IMR-90 (cell line): ENCODE data around the gene CRB1. TPM values are rescaled to one million over a fixed set of nuclear protein-coding genes. Genes with fewer than 3 reads are reported as not detected.

ENCODE experiments used
- ATAC-seq: fragments of 200-7000 bp; cut with Tn5 transposase; 2 replicates; pipeline ENCODE4 v1.9.1; 2020; ENCODE audit warnings: low read depth, mild to moderate bottlenecking, moderate library complexity
- BruUV-seq: library from RNA; stranded (reverse); fragments of 400-500 nt; replicated peaks from 2 replicates; lab custom pipeline; 2021; lab: Mats Ljungman, UMichigan
- CTCF ChIA-PET: fragments of 300-600 bp; formaldehyde crosslinking; extraction: SDS; loops from one replicate; lab custom pipeline; 2021; ENCODE audit warnings: antibody characterized with exemption; lab: Yijun Ruan, JAX
- POLR2A ChIA-PET: fragments of 300-600 bp; sonication (Branson Sonifier 250); formaldehyde crosslinking; loops from one replicate; lab custom pipeline; 2022; ENCODE audit warnings: antibody characterized with exemption; ENCODE audit not compliant: unreplicated experiment; lab: Charles Lee
- DNase-seq: peaks from one replicate; pipeline ENCODE4 v3.0.0; 2013
- H2AFZ ChIP-seq: replicated peaks from 2 replicates; pipeline ENCODE3; 2013; ENCODE audit warnings: low read length, mild to moderate bottlenecking; ENCODE audit not compliant: poor library complexity
- H2AK5ac ChIP-seq: 2 replicates; pipeline ENCODE4 v1.6.1; 2013; ENCODE audit warnings: low read depth, low read length, inconsistent platforms
- H2AK9ac ChIP-seq: replicated peaks from 2 replicates; pipeline ENCODE3; 2013; ENCODE audit warnings: mild to moderate bottlenecking, low read depth, low read length, moderate library complexity; ENCODE audit not compliant: poor library complexity
- H2BK120ac ChIP-seq: 2 replicates; pipeline ENCODE4 v1.6.1; 2013; ENCODE audit warnings: low read depth, low read length, inconsistent platforms
- H2BK15ac ChIP-seq: 3 replicates; pipeline ENCODE4 v1.6.1; 2013; ENCODE audit warnings: low read depth, low read length, inconsistent platforms
- H2BK20ac ChIP-seq: 2 replicates; pipeline ENCODE4 v1.6.1; 2013; ENCODE audit warnings: low read depth, mild to moderate bottlenecking, inconsistent platforms, low read length, moderate library complexity
- H2BK5ac ChIP-seq: 2 replicates; pipeline ENCODE4 v1.6.1; 2013; ENCODE audit warnings: mild to moderate bottlenecking, low read depth, low read length, inconsistent platforms; ENCODE audit not compliant: poor library complexity, severe bottlenecking
- H3K14ac ChIP-seq: replicated peaks from 2 replicates; pipeline ENCODE4 v1.6.1; 2013; ENCODE audit warnings: low read depth, low read length, inconsistent platforms
- H3K18ac ChIP-seq: 2 replicates; pipeline ENCODE4 v1.6.1; 2013; ENCODE audit warnings: low read depth, low read length, control low read depth
- H3K23ac ChIP-seq: 2 replicates; pipeline ENCODE4 v1.6.1; 2013; ENCODE audit warnings: low read depth, low read length, inconsistent platforms
- H3K27ac ChIP-seq: 2 replicates; pipeline ENCODE4 v1.5.1; 2013; ENCODE audit warnings: mild to moderate bottlenecking, control low read depth, low read length; ENCODE audit not compliant: insufficient read depth
- H3K27me3 ChIP-seq: 2 replicates; pipeline ENCODE4 v1.6.1; 2013; ENCODE audit warnings: low read length; ENCODE audit not compliant: control insufficient read depth, insufficient read depth
- H3K36me3 ChIP-seq: 2 replicates; pipeline ENCODE4 v1.6.1; 2013; ENCODE audit warnings: low read length, mixed read lengths; ENCODE audit not compliant: control insufficient read depth, insufficient read depth
- H3K4ac ChIP-seq: 2 replicates; pipeline ENCODE4 v1.6.1; 2013; ENCODE audit warnings: low read depth, low read length, inconsistent platforms
- H3K4me1 ChIP-seq: 2 replicates; pipeline ENCODE4 v1.6.1; 2013; ENCODE audit warnings: low read length, mixed read lengths; ENCODE audit not compliant: control insufficient read depth, insufficient read depth
- H3K4me2 ChIP-seq: 2 replicates; pipeline ENCODE4 v1.6.1; 2013; ENCODE audit warnings: low read depth, mild to moderate bottlenecking, control low read depth, low read length, moderate library complexity
- H3K4me3 ChIP-seq: 2 replicates; pipeline ENCODE4 v1.5.1; 2013; ENCODE audit warnings: low read depth, mild to moderate bottlenecking, control low read depth, low read length, moderate library complexity; ENCODE audit not compliant: insufficient read depth
- H3K56ac ChIP-seq: 2 replicates; pipeline ENCODE4 v1.6.1; 2013; ENCODE audit warnings: low read length, inconsistent platforms; ENCODE audit not compliant: insufficient read depth; ENCODE audit errors: extremely low read depth
- H3K79me1 ChIP-seq, 2 experiments: 2 replicates each; pipeline ENCODE4 v1.6.1; 2013; ENCODE audit warnings: low read length in 2 of 2, inconsistent platforms in 1 of 2, low read depth in 1 of 2
- H3K9ac ChIP-seq: 2 replicates; pipeline ENCODE4 v1.6.1; 2013; ENCODE audit warnings: low read depth, low read length, control low read depth
- H3K9me1 ChIP-seq: 2 replicates; pipeline ENCODE4 v1.6.1; 2013; ENCODE audit warnings: low read length, inconsistent platforms; ENCODE audit not compliant: insufficient read depth
- H3K9me3 ChIP-seq: 2 replicates; pipeline ENCODE4 v1.6.1; 2013; ENCODE audit warnings: low read length; ENCODE audit not compliant: control insufficient read depth, insufficient read depth
- H4K20me1 ChIP-seq: 2 replicates; pipeline ENCODE4 v1.6.1; 2013; ENCODE audit warnings: low read length, inconsistent platforms; ENCODE audit not compliant: insufficient read depth
- H4K5ac ChIP-seq: 2 replicates; pipeline ENCODE4 v1.6.1; 2013; ENCODE audit warnings: mild to moderate bottlenecking, low read depth, low read length, control low read depth
- H4K8ac ChIP-seq, 2 experiments: 2 replicates each; pipeline ENCODE4 v1.6.1; 2013; ENCODE audit warnings: low read depth in 2 of 2, low read length in 2 of 2, control low read depth in 1 of 2, inconsistent platforms in 1 of 2
- H4K91ac ChIP-seq: 2 replicates; pipeline ENCODE4 v1.6.1; 2013; ENCODE audit warnings: low read depth, low read length, inconsistent platforms; ENCODE audit not compliant: insufficient read depth
- BHLHE40 ChIP-seq: fragments of 150-350 bp; IDR thresholded peaks from 2 replicates; pipeline ENCODE4 v1.6.1; 2016; ENCODE audit warnings: mild to moderate bottlenecking, low read depth, low read length
- CEBPB ChIP-seq: IDR thresholded peaks from 2 replicates; pipeline ENCODE4 v1.6.1; 2012; ENCODE audit warnings: low read depth, low read length, improper control_type of control experiment
- CHD1 ChIP-seq: IDR thresholded peaks from 2 replicates; pipeline ENCODE4 v1.6.1; 2012; ENCODE audit warnings: low read depth, low read length, improper control_type of control experiment
- CTCF ChIP-seq: conservative IDR thresholded peaks from 2 replicates; pipeline ENCODE4 v1.5.1; 2012; ENCODE audit warnings: mild to moderate bottlenecking, low read depth, low read length, improper control_type of control experiment
- ELK1 ChIP-seq: fragments of 150-350 bp; IDR thresholded peaks from 2 replicates; pipeline ENCODE4 v1.6.1; 2016; ENCODE audit warnings: low read depth, mild to moderate bottlenecking, low read length, moderate library complexity, borderline replicate concordance
- FOS ChIP-seq: fragments of 150-350 bp; IDR thresholded peaks from 2 replicates; pipeline ENCODE4 v1.6.1; 2016; ENCODE audit warnings: low read depth, low read length
- MAFK ChIP-seq: IDR thresholded peaks from 2 replicates; pipeline ENCODE4 v1.6.1; 2012; ENCODE audit warnings: low read depth, low read length, improper control_type of control experiment
- MAZ ChIP-seq: IDR thresholded peaks from 2 replicates; pipeline ENCODE4 v1.6.1; 2012; ENCODE audit warnings: low read depth, mild to moderate bottlenecking, low read length, improper control_type of control experiment, moderate library complexity, borderline replicate concordance
- MXI1 ChIP-seq: IDR thresholded peaks from 2 replicates; pipeline ENCODE4 v1.6.1; 2012; ENCODE audit warnings: low read depth, mild to moderate bottlenecking, low read length, moderate library complexity, borderline replicate concordance
- NFE2L2 ChIP-seq: fragments of 150-350 bp; IDR thresholded peaks from 2 replicates; pipeline ENCODE4 v1.6.1; 2016; ENCODE audit warnings: low read depth, mild to moderate bottlenecking, low read length
- POLR2A ChIP-seq: IDR thresholded peaks from 2 replicates; pipeline ENCODE4 v1.6.1; 2012; ENCODE audit warnings: mild to moderate bottlenecking, low read depth, low read length
- RAD21 ChIP-seq: IDR thresholded peaks from 2 replicates; pipeline ENCODE4 v1.6.1; 2012; ENCODE audit warnings: low read length, improper control_type of control experiment
- RCOR1 ChIP-seq: IDR thresholded peaks from 2 replicates; pipeline ENCODE4 v1.6.1; 2012; ENCODE audit warnings: mild to moderate bottlenecking, low read length, improper control_type of control experiment; ENCODE audit not compliant: insufficient replicate concordance
- RFX5 ChIP-seq: IDR thresholded peaks from 2 replicates; pipeline ENCODE4 v1.8.0; 2012; ENCODE audit warnings: low read depth, mild to moderate bottlenecking, low read length, moderate library complexity
- SMC3 ChIP-seq: fragments of 150-350 bp; IDR thresholded peaks from 2 replicates; pipeline ENCODE4 v1.6.1; 2016; ENCODE audit warnings: low read depth, mild to moderate bottlenecking, antibody characterized with exemption, low read length, moderate library complexity
- USF2 ChIP-seq: fragments of 150-350 bp; IDR thresholded peaks from 2 replicates; pipeline ENCODE4 v1.6.1; 2017; ENCODE audit warnings: mild to moderate bottlenecking, antibody characterized with exemption, low read length, low read depth
- WGBS, 2 experiments: methylation state at CpG; one replicate each; pipeline versions ENCODE4 v1.1.5 to v1.1.7; 2013; ENCODE audit warnings: missing lambda C conversion rate in 2 of 2; ENCODE audit not compliant: insufficient read length in 1 of 2; ENCODE audit errors: extremely low coverage in 2 of 2; 5-methylcytosine and 5-hydroxymethylcytosine counted together
- dilution Hi-C: fragments of 300-500 bp; cut with HindIII; formaldehyde crosslinking; loops from one replicate; pipeline ENCODE4 v1.14.3; 2018; ENCODE audit warnings: low sequenced_read_pairs; ENCODE audit not compliant: unreplicated experiment
- in situ Hi-C: fragments of 300-500 bp; cut with MboI; formaldehyde crosslinking; loops from 3 replicates; pipeline ENCODE4 v1.14.3; 2019; ENCODE audit warnings: low sequenced_read_pairs, inconsistent platforms, mixed read lengths
- intact Hi-C: fragments of 100-400 bp; cut with micrococcal nuclease; formaldehyde crosslinking; loops from 2 replicates; pipeline ENCODE4 v1.10.0; 2022
- polyA plus RNA-seq, 3 experiments: library from polyadenylated mRNA; depleted of rRNA; stranded (reverse); fragments of >200 nt; gene quantifications; 2 replicates each; pipeline ENCODE4 v1.2.3, GENCODE V29; 2012; ENCODE audit warnings: low replicate concordance in 1 of 3
- total RNA-seq: library from RNA; depleted of rRNA; stranded (reverse); fragments of >200 nt; gene quantifications from 2 replicates; pipeline ENCODE4 v1.2.3, GENCODE V29; 2012

The CRB1 gene
- total and polyA plus RNA-seq, 2 of the 4 experiments (the other 2 are of a cell fraction): not detected

GRCh38 chr1:197435224-197435623 lies 167.2 kb downstream of the CRB1 start:
- Histone ChIP-seq H2AFZ (no peak overlapping the region), H3K27me3 (no peaks in the 10 kb centered on the region), H3K36me3 (no peaks in the 10 kb centered on the region), H3K4me1 (no peaks in the 10 kb centered on the region), H3K4me3 (no peak overlapping the region), H3K9me1 (no peaks in the 10 kb centered on the region), H4K20me1 (no peaks in the 10 kb centered on the region), H3K23ac (no peak overlapping the region), H3K56ac (no peak overlapping the region), H3K79me1 (no peaks in the 10 kb centered on the region), H2BK5ac (no peak overlapping the region), H3K4ac (no peak overlapping the region), H2BK120ac (no peak overlapping the region), H4K5ac (no peak overlapping the region), H3K4me2 (no peak overlapping the region), H3K9ac (no peak overlapping the region), H2AK5ac (no peak overlapping the region), H4K8ac (no peak overlapping the region), H3K14ac (no peak overlapping the region), H2BK20ac (no peak overlapping the region), H2AK9ac (no peak overlapping the region), H2BK15ac (no peak overlapping the region), H3K9me3 (no peaks in the 10 kb centered on the region), H3K27ac (no peak overlapping the region), H3K18ac (no peak overlapping the region), H4K91ac (no peak overlapping the region)
- no CpG with 5 or more reads among the region's 1 CpG for WGBS, 2 experiments
- DNase-seq (no peak), ATAC-seq (no peak)
- dilution Hi-C loops (no loop called here), intact Hi-C loops (no loop called here), in situ Hi-C loops (no loop called here)
- no TSS peak for BruUV-seq
- ChIA-PET CTCF (no interaction called here), POLR2A (no interaction called here)
- TF ChIP-seq MAFK (no peak), CHD1 (no peak), RCOR1 (no peak), RFX5 (no peak), ELK1 (no peak), USF2 (no peak), MAZ (no peak), POLR2A (no peak), RAD21 (no peak), SMC3 (no peak), MXI1 (no peak), NFE2L2 (no peak), BHLHE40 (no peak), FOS (no peak), CTCF (no peak), CEBPB (no peak)
